NB4 (cell line): ENCODE data around the gene FUT8.

Experiments
- POLR2A ChIP-seq: IDR thresholded peaks from 2 replicates; pipeline ENCODE4 v1.6.1; 2011; ENCODE audit warnings: mild to moderate bottlenecking; ENCODE audit not compliant: insufficient read length; ENCODE audit errors: extremely low read depth
- TF ChIP-seq, protein P1 (sequence below): IDR thresholded peaks from one replicate; pipeline ENCODE4 v1.5.1; 2012; ENCODE audit warnings: low read depth, low read length

DNA sequence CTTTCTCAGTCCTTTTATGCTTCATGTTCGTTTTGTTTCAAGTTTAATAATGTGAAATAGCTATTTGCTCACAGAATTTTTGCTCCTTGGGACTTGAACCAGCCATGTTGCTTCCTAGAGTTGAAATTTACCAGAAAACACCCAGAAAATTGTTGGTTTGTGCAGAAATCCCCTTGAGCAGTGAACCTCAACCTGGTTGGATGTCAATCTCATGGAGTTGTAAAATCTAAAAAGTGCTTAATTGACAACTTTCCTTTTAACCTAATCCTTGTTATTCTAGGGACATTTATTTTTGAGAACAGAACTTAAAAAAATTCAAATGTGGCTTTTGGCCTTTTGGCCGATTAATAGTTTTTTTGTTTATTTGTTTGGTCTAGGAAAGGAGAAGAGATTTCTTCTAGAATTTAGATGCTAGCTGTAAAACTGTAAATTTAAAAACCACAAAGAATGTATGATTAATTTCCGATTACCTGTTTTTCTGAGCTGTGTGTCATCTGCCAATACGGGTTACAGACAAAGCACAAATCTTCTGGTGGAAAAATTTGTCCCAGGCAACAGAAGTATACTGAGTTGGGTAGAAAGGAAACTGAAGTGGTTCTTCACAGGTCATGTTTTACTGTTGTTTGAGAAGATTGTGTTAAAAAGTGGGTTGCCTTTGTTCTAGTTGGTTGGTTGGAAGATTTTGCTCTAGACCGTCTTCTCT is 154.4 kb downstream of the FUT8 start:
- TF ChIP-seq, protein P1, sequence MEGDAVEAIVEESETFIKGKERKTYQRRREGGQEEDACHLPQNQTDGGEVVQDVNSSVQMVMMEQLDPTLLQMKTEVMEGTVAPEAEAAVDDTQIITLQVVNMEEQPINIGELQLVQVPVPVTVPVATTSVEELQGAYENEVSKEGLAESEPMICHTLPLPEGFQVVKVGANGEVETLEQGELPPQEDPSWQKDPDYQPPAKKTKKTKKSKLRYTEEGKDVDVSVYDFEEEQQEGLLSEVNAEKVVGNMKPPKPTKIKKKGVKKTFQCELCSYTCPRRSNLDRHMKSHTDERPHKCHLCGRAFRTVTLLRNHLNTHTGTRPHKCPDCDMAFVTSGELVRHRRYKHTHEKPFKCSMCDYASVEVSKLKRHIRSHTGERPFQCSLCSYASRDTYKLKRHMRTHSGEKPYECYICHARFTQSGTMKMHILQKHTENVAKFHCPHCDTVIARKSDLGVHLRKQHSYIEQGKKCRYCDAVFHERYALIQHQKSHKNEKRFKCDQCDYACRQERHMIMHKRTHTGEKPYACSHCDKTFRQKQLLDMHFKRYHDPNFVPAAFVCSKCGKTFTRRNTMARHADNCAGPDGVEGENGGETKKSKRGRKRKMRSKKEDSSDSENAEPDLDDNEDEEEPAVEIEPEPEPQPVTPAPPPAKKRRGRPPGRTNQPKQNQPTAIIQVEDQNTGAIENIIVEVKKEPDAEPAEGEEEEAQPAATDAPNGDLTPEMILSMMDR, result no peak
- no peak for TF ChIP-seq POLR2A
